Measurements from ENCODE around the gene ZNF865. TPM values are rescaled to one million over a fixed set of nuclear protein-coding genes. Genes with fewer than 3 reads are reported as not detected.

Gene ZNF865
- polyA plus RNA-seq, 1 donor (not counting 4 experiments of a cell fraction or from before 2014, with no cell fraction given): 1.1 TPM

- Histone ChIP-seq H3K4me2 (ENCODE audit: control insufficient read depth, extremely low read depth, insufficient read depth, low read depth, low read length) (no peak overlapping the region), H3K36me3 (ENCODE audit: control insufficient read depth in 2 of 2, extremely low read depth in 1 of 2, insufficient read depth in 2 of 2, low read length in 2 of 2) (peaks cover 1 to 2% of the 10 kb centered on the region in 2 experiments), H3K27ac (ENCODE audit: control insufficient read depth, insufficient read depth, low read length) (no peak overlapping the region), H4K20me1 (ENCODE audit: control insufficient read depth, extremely low read depth, insufficient read depth, low read length) (peaks cover 3% of the 10 kb centered on the region), H3K9me1 (ENCODE audit: control insufficient read depth, extremely low read depth, insufficient read depth, low read length) (no peaks in the 10 kb centered on the region), H3K4me1 (ENCODE audit: control insufficient read depth, extremely low read depth, insufficient read depth, low read length) (peaks cover 13% of the 10 kb centered on the region), H2AFZ (ENCODE audit: control insufficient read depth, low read length) (no peak overlapping the region), H3K4me3 (ENCODE audit: control insufficient read depth in 2 of 3, extremely low read depth in 1 of 3, insufficient read depth in 2 of 3, low read depth in 1 of 3, low read length in 3 of 3) (no peak overlapping the region), H3K9me3 (ENCODE audit: control insufficient read depth, low read depth, low read length) (no peaks in the 10 kb centered on the region), H3K9ac (ENCODE audit: control insufficient read depth, extremely low read depth, insufficient read depth, low read length) (no peak overlapping the region), H3K79me2 (ENCODE audit: control insufficient read depth, insufficient read depth, low read length) (no peaks in the 10 kb centered on the region), H3K27me3 (ENCODE audit: control insufficient read depth, extremely low read depth, insufficient read depth, low read length) (no peaks in the 10 kb centered on the region)
- TF ChIP-seq EZH2 (IDR thresholded peaks at IDR 0.05; ENCODE audit: low read length) (no peak), CTCF (optimal IDR thresholded peaks at IDR 0.05 in 1 of 3, IDR thresholded peaks at IDR 0.05 in 1 of 3, conservative IDR thresholded peaks at IDR 0.05 in 1 of 3; ENCODE audit: extremely low read depth in 1 of 3, insufficient read depth in 2 of 3, low read length in 3 of 3) (no peak)
- dilution Hi-C loops (cut with MboI; ENCODE audit: extremely low pct_ligation_motif_present, low sequenced_read_pairs): no loop called here
- FAIRE-seq: no peak
- DNase-seq (ENCODE audit: low read depth, low spot score): no peak
These were observed 17.0 kb downstream of the ZNF865 start for GRCh38 chr19:55622242-55622969.

- Histone ChIP-seq H3K4me2 (ENCODE audit: control insufficient read depth, extremely low read depth, insufficient read depth, low read depth, low read length) (no peak overlapping the region), H3K79me2 (ENCODE audit: control insufficient read depth, insufficient read depth, low read length) (no peaks in the 10 kb centered on the region), H3K4me1 (ENCODE audit: control insufficient read depth, extremely low read depth, insufficient read depth, low read length) (peaks cover 13% of the 10 kb centered on the region), H3K4me3 (ENCODE audit: control insufficient read depth in 2 of 3, extremely low read depth in 1 of 3, insufficient read depth in 2 of 3, low read depth in 1 of 3, low read length in 3 of 3) (no peak overlapping the region), H3K9ac (ENCODE audit: control insufficient read depth, extremely low read depth, insufficient read depth, low read length) (no peak overlapping the region), H3K27me3 (ENCODE audit: control insufficient read depth, extremely low read depth, insufficient read depth, low read length) (no peaks in the 10 kb centered on the region), H4K20me1 (ENCODE audit: control insufficient read depth, extremely low read depth, insufficient read depth, low read length) (peaks cover 3% of the 10 kb centered on the region), H3K9me1 (ENCODE audit: control insufficient read depth, extremely low read depth, insufficient read depth, low read length) (no peaks in the 10 kb centered on the region), H3K9me3 (ENCODE audit: control insufficient read depth, low read depth, low read length) (no peaks in the 10 kb centered on the region), H3K36me3 (ENCODE audit: control insufficient read depth in 2 of 2, extremely low read depth in 1 of 2, insufficient read depth in 2 of 2, low read length in 2 of 2) (peaks cover 0 to 2% of the 10 kb centered on the region in 2 experiments), H3K27ac (ENCODE audit: control insufficient read depth, insufficient read depth, low read length) (no peak overlapping the region), H2AFZ (ENCODE audit: control insufficient read depth, low read length) (no peak overlapping the region)
- TF ChIP-seq EZH2 (IDR thresholded peaks at IDR 0.05; ENCODE audit: low read length) (no peak), CTCF (optimal IDR thresholded peaks at IDR 0.05 in 1 of 3, IDR thresholded peaks at IDR 0.05 in 1 of 3, conservative IDR thresholded peaks at IDR 0.05 in 1 of 3; ENCODE audit: extremely low read depth in 1 of 3, insufficient read depth in 2 of 3, low read length in 3 of 3) (no peak)
- DNase-seq (ENCODE audit: low read depth, low spot score): no peak
- no peak for FAIRE-seq
- dilution Hi-C loops (cut with MboI; ENCODE audit: extremely low pct_ligation_motif_present, low sequenced_read_pairs): no loop called here
These were observed 17.7 kb downstream of the ZNF865 start for GRCh38 chr19:55623130-55623529.
